PC-9 (cell line): ENCODE results near the gene LRCH4. TPM values are rescaled to one million over a fixed set of nuclear protein-coding genes. Genes with fewer than 3 reads are reported as not detected.

Source experiments
- BruUV-seq: library from RNA; stranded (reverse); fragments of 400-500 nt; replicated peaks from 2 replicates; lab custom pipeline; 2021; lab: Mats Ljungman, UMichigan
- CTCF ChIA-PET: fragments of 300-600 bp; sonication (Branson Sonifier 250); formaldehyde crosslinking; loops from one replicate; lab custom pipeline; 2022; ENCODE audit warnings: antibody characterized with exemption; lab: Charles Lee
- POLR2A ChIA-PET: fragments of 300-600 bp; sonication (Branson Sonifier 250); formaldehyde crosslinking; loops from one replicate; lab custom pipeline; 2022; ENCODE audit warnings: antibody characterized with exemption; ENCODE audit not compliant: unreplicated experiment; lab: Charles Lee
- DNase-seq, 2 experiments: peaks; one replicate each; pipeline versions ENCODE4 v3.0.0 to v3.0.0-alpha.2; 2015 to 2022; ENCODE audit warnings: mixed read lengths in 1 of 2
- H2AFZ ChIP-seq: fragments of 200-600 bp; sonication (generic); 2 replicates; pipeline ENCODE4 v1.8.1; 2017; ENCODE audit warnings: antibody characterized with exemption
- H3F3A ChIP-seq: fragments of 200-600 bp; sonication (generic); 2 replicates; pipeline ENCODE4 v1.8.1; 2017; ENCODE audit warnings: antibody characterized with exemption, mild to moderate bottlenecking, low read depth; ENCODE audit not compliant: insufficient read depth
- H3K27ac ChIP-seq: fragments of 200-600 bp; sonication (generic); 2 replicates; pipeline ENCODE4 v1.6.1; 2016; ENCODE audit warnings: mixed run types
- H3K27me3 ChIP-seq: fragments of 200-600 bp; sonication (generic); 2 replicates; pipeline ENCODE4 v1.6.1; 2016; ENCODE audit warnings: low read depth, mixed run types; ENCODE audit not compliant: insufficient read depth
- H3K36me3 ChIP-seq: fragments of 200-600 bp; sonication (generic); 2 replicates; pipeline ENCODE4 v1.6.1; 2016; ENCODE audit warnings: low read depth, mixed run types
- H3K4me1 ChIP-seq: fragments of 200-600 bp; sonication (generic); replicated peaks from 2 replicates; pipeline ENCODE4 v1.6.1; 2016; ENCODE audit warnings: mixed run types; ENCODE audit not compliant: insufficient read depth
- H3K4me2 ChIP-seq: fragments of 200-600 bp; sonication (generic); 2 replicates; pipeline ENCODE4 v1.6.1; 2017; ENCODE audit warnings: mixed run types
- H3K4me3 ChIP-seq: fragments of 200-600 bp; sonication (generic); 2 replicates; pipeline ENCODE4 v1.6.1; 2016; ENCODE audit warnings: mixed run types
- H3K79me2 ChIP-seq: fragments of 200-600 bp; sonication (generic); 2 replicates; pipeline ENCODE4 v1.6.1; 2017; ENCODE audit warnings: low read depth, mixed run types
- H3K9me2 ChIP-seq: fragments of 200-600 bp; sonication (generic); 2 replicates; pipeline ENCODE4 v1.8.1; 2017; ENCODE audit warnings: mild to moderate bottlenecking; ENCODE audit not compliant: insufficient read depth
- H3K9me3 ChIP-seq: fragments of 200-600 bp; sonication (generic); 2 replicates; pipeline ENCODE4 v1.8.1; 2016; ENCODE audit warnings: low read depth; ENCODE audit not compliant: insufficient read depth
- H4K20me1 ChIP-seq: fragments of 200-600 bp; sonication (generic); 2 replicates; pipeline ENCODE4 v1.8.1; 2017; ENCODE audit not compliant: insufficient read depth
- EZH2 ChIP-seq: fragments of 200-600 bp; sonication (generic); IDR thresholded peaks from 2 replicates; pipeline ENCODE4 v1.8.0; 2017; ENCODE audit warnings: antibody characterized with exemption, low read depth
- intact Hi-C: fragments of 100-400 bp; cut with micrococcal nuclease; formaldehyde crosslinking; loops from one replicate; pipeline ENCODE4 v1.10.0; 2022; ENCODE audit not compliant: unreplicated experiment
- total RNA-seq: library from RNA; stranded (reverse); gene quantifications from 2 replicates; pipeline ENCODE4 v1.2.3, GENCODE V29; 2021
- TF ChIP-seq, protein P1 (sequence below): fragments of 200-600 bp; sonication (generic); conservative IDR thresholded peaks from 2 replicates; pipeline ENCODE4 v1.6.1; 2017; ENCODE audit warnings: mixed run types, antibody characterized with exemption, mild to moderate bottlenecking, moderate library complexity

Gene LRCH4
- total RNA-seq, 1 experiment from 2014 or later = 89.6 TPM

DNA sequence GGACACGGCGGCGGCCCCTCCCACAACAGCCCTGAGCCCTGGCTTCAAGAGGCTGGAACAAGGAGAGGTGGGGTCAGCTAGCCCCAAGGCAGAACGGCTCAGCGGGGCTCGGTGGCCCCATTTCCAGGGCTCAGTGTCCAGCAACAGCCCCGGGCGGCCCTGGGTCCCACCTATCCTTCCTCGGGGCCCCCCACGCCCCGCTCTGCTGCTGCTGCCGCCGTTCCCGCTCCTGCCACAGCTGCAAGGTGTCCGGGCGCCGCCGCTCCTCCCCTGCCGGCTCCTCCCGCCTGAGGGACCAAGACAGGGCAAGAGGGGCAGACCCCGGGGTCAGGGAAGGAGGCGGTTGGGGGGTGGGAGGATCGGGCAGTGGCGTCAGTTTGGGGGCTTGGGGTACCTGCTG, 8.8 kb downstream of the LRCH4 start:
- H3K36me3 ChIP-seq = 0 out of 2 replicates have a peak, but pooled peaks cover 10% of the 10 kb centered on the region
- no peaks in the 10 kb centered on the region for H3K27me3 ChIP-seq
- no peak overlapping the region for H3K4me3 ChIP-seq
- H3K4me2 ChIP-seq = no peak overlapping the region
- H3K9me3 ChIP-seq = no peaks in the 10 kb centered on the region
- CTCF ChIA-PET = no interaction called here
- 0 out of 2 replicates have a peak, but pooled peaks cover 7% of the 10 kb centered on the region for H3F3A ChIP-seq
- no peak overlapping the region for H3K27ac ChIP-seq
- no TSS peak for BruUV-seq
- no peaks in the 10 kb centered on the region for H3K4me1 ChIP-seq
- POLR2A ChIA-PET = no interaction called here
- no peaks in the 10 kb centered on the region for H4K20me1 ChIP-seq
- TF ChIP-seq EZH2 = no peak
- TF ChIP-seq, protein P1, sequence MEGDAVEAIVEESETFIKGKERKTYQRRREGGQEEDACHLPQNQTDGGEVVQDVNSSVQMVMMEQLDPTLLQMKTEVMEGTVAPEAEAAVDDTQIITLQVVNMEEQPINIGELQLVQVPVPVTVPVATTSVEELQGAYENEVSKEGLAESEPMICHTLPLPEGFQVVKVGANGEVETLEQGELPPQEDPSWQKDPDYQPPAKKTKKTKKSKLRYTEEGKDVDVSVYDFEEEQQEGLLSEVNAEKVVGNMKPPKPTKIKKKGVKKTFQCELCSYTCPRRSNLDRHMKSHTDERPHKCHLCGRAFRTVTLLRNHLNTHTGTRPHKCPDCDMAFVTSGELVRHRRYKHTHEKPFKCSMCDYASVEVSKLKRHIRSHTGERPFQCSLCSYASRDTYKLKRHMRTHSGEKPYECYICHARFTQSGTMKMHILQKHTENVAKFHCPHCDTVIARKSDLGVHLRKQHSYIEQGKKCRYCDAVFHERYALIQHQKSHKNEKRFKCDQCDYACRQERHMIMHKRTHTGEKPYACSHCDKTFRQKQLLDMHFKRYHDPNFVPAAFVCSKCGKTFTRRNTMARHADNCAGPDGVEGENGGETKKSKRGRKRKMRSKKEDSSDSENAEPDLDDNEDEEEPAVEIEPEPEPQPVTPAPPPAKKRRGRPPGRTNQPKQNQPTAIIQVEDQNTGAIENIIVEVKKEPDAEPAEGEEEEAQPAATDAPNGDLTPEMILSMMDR = no peak
- H2AFZ ChIP-seq = no peak overlapping the region
- DNase-seq = no peak
- H3K79me2 ChIP-seq = no peaks in the 10 kb centered on the region
- intact Hi-C loops = no loop called here
- H3K9me2 ChIP-seq = no peaks in the 10 kb centered on the region

DNA sequence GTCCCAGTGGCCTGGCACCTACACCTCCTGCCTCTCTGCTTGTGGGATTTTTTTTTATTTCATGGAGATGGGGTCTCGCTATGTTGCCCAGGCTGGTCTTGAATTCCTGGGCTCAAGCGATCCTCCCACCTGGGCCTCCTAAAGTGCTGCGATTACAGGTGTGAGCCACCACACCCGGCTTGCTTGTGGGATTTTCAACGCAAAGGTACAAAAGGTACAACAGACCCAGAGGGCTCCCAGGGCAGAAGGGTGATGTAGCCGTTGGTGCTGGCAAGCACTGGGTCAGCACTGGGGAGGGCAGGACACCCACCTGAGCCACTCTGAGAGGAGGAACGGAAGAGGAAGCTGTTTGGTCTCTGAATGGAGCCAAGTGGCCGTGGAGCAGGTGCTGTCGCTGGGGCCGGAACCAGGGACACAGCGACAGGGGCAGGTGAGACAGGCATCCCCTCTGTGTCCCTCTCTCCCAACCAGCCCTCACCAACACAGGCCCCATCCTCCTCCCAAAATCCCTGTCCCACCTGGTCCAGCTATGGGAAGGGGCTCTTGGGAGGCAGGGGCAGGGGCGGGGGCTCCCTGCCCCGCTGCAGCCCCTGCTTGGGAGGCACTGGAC, 9.4 kb downstream of the LRCH4 start:
- POLR2A ChIA-PET = no interaction called here
- Histone ChIP-seq H2AFZ (no peak overlapping the region), H3K4me1 (no peaks in the 10 kb centered on the region), H3F3A (0 out of 2 replicates have a peak, but pooled peaks cover 5% of the 10 kb centered on the region), H4K20me1 (no peaks in the 10 kb centered on the region), H3K27ac (no peak overlapping the region), H3K9me2 (no peaks in the 10 kb centered on the region), H3K27me3 (no peaks in the 10 kb centered on the region), H3K9me3 (no peaks in the 10 kb centered on the region), H3K4me3 (no peak overlapping the region), H3K4me2 (no peak overlapping the region), H3K79me2 (no peaks in the 10 kb centered on the region), H3K36me3 (0 out of 2 replicates have a peak, but pooled peaks cover 10% of the 10 kb centered on the region)
- BruUV-seq = no TSS peak
- no peak for DNase-seq
- intact Hi-C loops = no loop called here
- CTCF ChIA-PET = no interaction called here
- TF ChIP-seq, protein P1 = no peak
- no peak for TF ChIP-seq EZH2

DNA sequence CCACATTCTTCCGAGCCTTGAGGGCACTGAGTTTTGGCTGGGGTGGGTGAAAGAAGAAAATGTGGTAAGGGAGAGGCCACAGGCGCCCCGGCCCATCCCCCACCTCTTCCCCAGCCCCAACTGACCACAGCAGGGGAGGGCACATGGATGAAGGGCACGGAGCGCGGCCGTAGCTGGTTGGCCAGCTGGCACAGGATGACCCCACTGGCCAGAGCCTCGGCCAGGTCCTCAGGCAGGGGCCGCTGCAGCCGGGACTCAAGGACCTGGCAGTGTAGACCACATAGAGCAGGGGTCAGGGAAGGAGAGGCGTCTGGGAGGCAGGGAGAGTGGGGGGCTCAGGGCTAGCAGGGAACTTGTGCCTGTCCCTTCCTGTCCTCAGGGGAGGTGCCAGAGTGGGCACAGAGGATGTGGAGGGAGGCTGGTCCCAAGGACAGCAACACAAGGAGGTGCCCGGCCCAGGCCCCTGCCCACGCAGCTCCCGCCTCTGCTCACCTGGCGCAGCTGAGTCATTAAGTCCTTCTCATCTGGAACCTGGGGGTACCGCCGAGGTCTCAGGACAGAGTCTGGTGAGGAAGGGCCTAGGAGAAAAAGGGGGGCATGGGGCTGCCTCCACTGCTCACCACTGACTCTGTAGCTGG, 10.1 kb downstream of the LRCH4 start:
- Histone ChIP-seq H3F3A (no peaks in the 10 kb centered on the region), H3K27ac (no peak overlapping the region), H3K36me3 (0 out of 2 replicates have a peak, but pooled peaks cover 5% of the 10 kb centered on the region), H3K79me2 (no peaks in the 10 kb centered on the region), H3K9me3 (no peaks in the 10 kb centered on the region), H2AFZ (no peak overlapping the region), H4K20me1 (no peaks in the 10 kb centered on the region), H3K4me1 (no peaks in the 10 kb centered on the region), H3K9me2 (no peaks in the 10 kb centered on the region), H3K27me3 (no peaks in the 10 kb centered on the region), H3K4me2 (no peak overlapping the region), H3K4me3 (no peak overlapping the region)
- no peak for TF ChIP-seq EZH2
- TF ChIP-seq, protein P1 = no peak
- BruUV-seq = no TSS peak
- ChIA-PET POLR2A (no interaction called here), CTCF (no interaction called here)
- intact Hi-C loops = no loop called here
- peak in 1 of 2 experiments; percentile 15 for DNase-seq
